Type B pancreatic cell (in vitro differentiated cells): ENCODE data around the gene CFD. TPM values are rescaled to one million over a fixed set of nuclear protein-coding genes. Genes with fewer than 3 reads are reported as not detected.

Experiments
- DNase-seq: peaks from one replicate; pipeline ENCODE4 v3.0.0; 2021; ENCODE audit warnings: mixed read lengths; ENCODE audit not compliant: unreplicated experiment; ENCODE audit errors: extremely low spot score
- H3K27ac Mint-ChIP-seq: 2 replicates; pipeline ENCODE4 v1.8.0; 2021; ENCODE audit warnings: mild to moderate bottlenecking, mixed read lengths
- H3K27me3 Mint-ChIP-seq: 2 replicates; pipeline ENCODE4 v1.8.0; 2021; ENCODE audit warnings: mixed read lengths
- H3K36me3 Mint-ChIP-seq: 2 replicates; pipeline ENCODE4 v1.8.0; 2021; ENCODE audit warnings: mixed read lengths
- H3K4me1 Mint-ChIP-seq: one replicate; pipeline ENCODE4 v1.8.0; 2021; ENCODE audit warnings: mixed read lengths; ENCODE audit not compliant: unreplicated experiment
- H3K4me3 Mint-ChIP-seq: 2 replicates; pipeline ENCODE4 v1.8.0; 2021; ENCODE audit warnings: mild to moderate bottlenecking, mixed read lengths
- H3K9me3 Mint-ChIP-seq: 2 replicates; pipeline ENCODE4 v1.8.0; 2021; ENCODE audit warnings: mixed read lengths
- total RNA-seq: library from RNA; stranded (reverse); gene quantifications from 2 replicates; pipeline ENCODE4 v1.2.1, GENCODE V29; 2021; ENCODE audit warnings: low replicate concordance
- TF ChIP-seq, protein P1 (sequence below): fragments of 200-600 bp; sonication (generic); conservative IDR thresholded peaks from 2 replicates; pipeline ENCODE4 v1.5.0; 2021; ENCODE audit warnings: antibody characterized with exemption, mild to moderate bottlenecking

Gene CFD
- total RNA-seq, 1 donor from 2014 or later = 5.5 TPM

DNA sequence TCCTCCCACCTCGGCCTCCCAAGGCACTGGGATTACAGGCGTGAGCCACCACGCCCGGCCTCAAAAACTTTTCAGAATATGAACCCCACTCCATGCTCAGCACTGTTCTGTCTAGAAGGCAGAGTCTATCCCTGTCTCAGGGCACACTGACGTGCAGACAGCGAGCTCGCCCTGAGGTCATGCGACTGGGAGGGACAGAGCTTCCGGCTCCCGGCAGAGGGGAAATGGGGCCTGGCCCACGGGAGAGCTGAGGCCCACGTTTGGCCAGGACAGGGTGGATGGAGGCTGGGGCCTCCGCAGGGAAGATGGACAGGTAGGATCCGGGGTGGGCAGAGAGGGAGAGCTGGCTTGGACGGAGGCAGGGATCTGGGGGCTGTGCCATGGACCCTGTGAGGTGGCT is 34.6 kb upstream of the CFD start:
- TF ChIP-seq, protein P1, sequence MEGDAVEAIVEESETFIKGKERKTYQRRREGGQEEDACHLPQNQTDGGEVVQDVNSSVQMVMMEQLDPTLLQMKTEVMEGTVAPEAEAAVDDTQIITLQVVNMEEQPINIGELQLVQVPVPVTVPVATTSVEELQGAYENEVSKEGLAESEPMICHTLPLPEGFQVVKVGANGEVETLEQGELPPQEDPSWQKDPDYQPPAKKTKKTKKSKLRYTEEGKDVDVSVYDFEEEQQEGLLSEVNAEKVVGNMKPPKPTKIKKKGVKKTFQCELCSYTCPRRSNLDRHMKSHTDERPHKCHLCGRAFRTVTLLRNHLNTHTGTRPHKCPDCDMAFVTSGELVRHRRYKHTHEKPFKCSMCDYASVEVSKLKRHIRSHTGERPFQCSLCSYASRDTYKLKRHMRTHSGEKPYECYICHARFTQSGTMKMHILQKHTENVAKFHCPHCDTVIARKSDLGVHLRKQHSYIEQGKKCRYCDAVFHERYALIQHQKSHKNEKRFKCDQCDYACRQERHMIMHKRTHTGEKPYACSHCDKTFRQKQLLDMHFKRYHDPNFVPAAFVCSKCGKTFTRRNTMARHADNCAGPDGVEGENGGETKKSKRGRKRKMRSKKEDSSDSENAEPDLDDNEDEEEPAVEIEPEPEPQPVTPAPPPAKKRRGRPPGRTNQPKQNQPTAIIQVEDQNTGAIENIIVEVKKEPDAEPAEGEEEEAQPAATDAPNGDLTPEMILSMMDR = no peak
- Mint-ChIP-seq H3K4me1 (no peaks in the 10 kb centered on the region), H3K9me3 (no peaks in the 10 kb centered on the region), H3K27ac (no peak overlapping the region), H3K27me3 (no peaks in the 10 kb centered on the region), H3K4me3 (no peak overlapping the region), H3K36me3 (no peaks in the 10 kb centered on the region)
- no peak for DNase-seq

DNA sequence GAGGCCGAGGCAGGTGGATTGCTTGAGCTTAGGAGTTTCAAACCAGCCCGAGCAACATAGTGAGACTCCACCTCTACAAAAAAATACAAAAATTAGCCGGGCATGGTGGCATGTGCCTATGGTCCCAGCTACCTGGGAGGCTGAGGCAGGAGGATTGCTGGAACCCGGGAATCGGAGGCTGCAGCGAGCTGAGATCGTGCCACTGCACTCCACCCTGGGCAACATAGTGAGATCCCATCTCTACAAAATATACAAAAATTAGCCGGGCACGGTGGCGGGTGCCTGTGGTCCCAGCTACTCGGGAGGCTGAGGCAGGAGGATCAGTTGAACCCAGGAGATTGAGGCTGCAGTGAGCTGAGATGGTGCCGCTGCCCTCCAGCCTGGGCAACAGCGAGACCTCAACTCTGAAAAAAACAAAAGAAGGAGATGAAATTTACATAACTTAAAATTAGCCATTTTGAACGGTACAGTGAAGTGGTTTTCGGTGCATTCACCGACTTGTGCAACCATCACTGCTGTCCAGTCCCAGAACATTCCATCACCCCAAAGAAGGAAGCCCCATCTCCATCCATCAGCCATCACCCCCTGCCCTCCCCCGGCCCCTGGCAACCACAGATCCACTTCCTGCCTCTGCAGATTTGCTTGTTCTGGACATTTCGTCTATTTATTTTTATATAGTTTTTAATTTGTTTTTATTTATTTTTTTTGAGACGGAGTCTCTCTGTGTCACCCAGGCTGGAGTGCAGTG is 33.4 kb upstream of the CFD start:
- no peaks in the 10 kb centered on the region for H3K27me3 Mint-ChIP-seq
- H3K36me3 Mint-ChIP-seq = no peaks in the 10 kb centered on the region
- no peaks in the 10 kb centered on the region for H3K9me3 Mint-ChIP-seq
- no peaks in the 10 kb centered on the region for H3K4me1 Mint-ChIP-seq
- no peak for DNase-seq
- TF ChIP-seq, protein P1 = no peak
- no peak overlapping the region for H3K4me3 Mint-ChIP-seq
- H3K27ac Mint-ChIP-seq = no peak overlapping the region

DNA sequence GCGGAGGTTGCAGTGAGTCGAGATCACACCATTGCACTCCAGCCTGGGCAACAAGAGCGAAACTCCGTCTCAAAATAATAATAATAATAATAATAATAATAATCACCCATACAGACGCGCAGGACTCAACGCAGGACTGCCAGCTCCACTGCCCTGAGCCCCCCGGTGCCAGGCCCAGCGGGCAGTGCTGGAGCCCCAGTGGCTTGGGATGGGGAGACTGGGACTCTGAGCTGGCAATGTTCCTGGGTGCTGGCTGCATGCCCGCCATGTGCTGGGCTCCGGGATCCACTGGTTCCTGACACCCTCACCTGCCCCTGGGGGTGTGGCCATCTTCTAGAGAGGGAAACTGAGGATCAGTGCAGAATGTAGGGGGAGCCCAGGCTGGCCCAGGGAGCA is 32.2 kb upstream of the CFD start:
- Mint-ChIP-seq H3K9me3 (no peaks in the 10 kb centered on the region), H3K27me3 (no peaks in the 10 kb centered on the region), H3K27ac (no peak overlapping the region), H3K36me3 (no peaks in the 10 kb centered on the region), H3K4me3 (no peak overlapping the region), H3K4me1 (no peaks in the 10 kb centered on the region)
- TF ChIP-seq, protein P1 = no peak
- no peak for DNase-seq

DNA sequence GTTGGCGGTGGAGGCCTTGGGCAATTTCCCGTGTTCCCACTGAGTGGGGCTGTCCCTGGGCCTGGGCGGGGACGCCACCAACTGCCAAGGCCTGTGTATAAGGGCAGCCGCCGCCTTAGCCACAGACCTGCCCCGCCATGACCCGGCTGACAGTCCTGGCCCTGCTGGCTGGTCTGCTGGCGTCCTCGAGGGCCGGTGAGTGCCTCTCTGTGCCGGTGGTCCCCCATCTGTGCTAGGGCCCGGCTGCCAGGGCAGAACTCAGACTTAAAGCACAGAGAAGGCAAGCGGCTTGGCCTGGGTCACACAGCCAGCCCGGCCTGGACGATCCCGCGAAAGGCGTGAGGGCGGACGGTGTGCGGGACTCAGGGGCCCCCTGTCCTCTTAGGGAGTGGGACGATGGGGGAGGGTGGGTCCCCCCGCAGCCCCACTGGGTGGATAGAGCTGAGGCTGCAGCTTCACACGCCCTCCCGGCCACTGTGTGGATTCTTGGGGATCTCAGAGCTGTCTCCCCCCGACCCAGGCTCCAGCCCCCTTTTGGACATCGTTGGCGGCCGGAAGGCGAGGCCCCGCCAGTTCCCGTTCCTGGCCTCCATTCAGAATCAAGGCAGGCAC is 31.6 kb upstream of the CFD start, which contains the start of gene AZU1:
Gene AZU1, plus strand, starts transcription at position 128 of the 612 bp plus-strand sequence. Its CDS starts 10 bp downstream, at position 138.
- Mint-ChIP-seq H3K4me1 (no peaks in the 10 kb centered on the region), H3K27ac (no peak within 1 kb of the TSS), H3K4me3 (no peak within 1 kb of the TSS), H3K27me3 (no peaks in the 10 kb centered on the region), H3K36me3 (no peaks in the 10 kb centered on the region), H3K9me3 (no peaks in the 10 kb centered on the region)
- no peak for DNase-seq
- TF ChIP-seq, protein P1 = no peak

DNA sequence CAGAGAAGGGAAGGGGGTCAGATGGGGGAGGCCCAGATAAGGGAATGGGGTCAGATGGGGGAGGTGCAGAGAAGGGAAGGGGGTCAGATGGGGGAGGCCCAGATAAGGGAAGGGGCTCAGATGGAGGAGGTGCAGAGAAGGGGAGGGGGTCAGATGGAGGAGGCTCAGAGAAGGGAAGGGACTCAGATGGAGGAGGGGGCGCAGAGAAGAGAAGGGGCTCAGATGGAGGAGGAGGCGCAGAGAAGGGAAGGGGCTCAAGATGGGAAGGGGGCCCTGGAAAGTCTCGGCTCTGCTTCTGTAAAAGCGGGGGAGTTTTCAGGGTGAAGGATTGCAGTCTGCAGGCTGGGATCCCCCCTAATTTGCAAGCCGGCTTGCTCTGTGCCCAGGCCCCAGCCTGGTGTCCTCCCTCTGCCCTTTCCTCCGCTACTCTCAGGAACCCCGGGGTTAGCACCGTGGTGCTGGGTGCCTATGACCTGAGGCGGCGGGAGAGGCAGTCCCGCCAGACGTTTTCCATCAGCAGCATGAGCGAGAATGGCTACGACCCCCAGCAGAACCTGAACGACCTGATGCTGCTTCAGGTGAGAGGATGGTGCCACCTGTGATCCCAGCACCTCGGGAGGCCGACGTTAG is 30.2 kb upstream of the CFD start:
- Mint-ChIP-seq H3K9me3 (no peaks in the 10 kb centered on the region), H3K27me3 (no peaks in the 10 kb centered on the region), H3K4me3 (no peak overlapping the region), H3K36me3 (no peaks in the 10 kb centered on the region), H3K4me1 (no peaks in the 10 kb centered on the region), H3K27ac (no peak overlapping the region)
- TF ChIP-seq, protein P1 = no peak
- no peak for DNase-seq
